OCI-LY3 (cell line): Measurements from ENCODE around the gene DCAF17.

Source experiments
- H2AFZ ChIP-seq: fragments of 200-600, 300-600 bp; shearing (Covaris generic); 2 replicates; pipeline ENCODE4 v1.6.0; 2014; ENCODE audit warnings: antibody characterized with exemption, low read depth, low read length
- H3K27ac ChIP-seq: fragments of 200-600, 300-600 bp; sonication (generic); 2 replicates; pipeline ENCODE4 v1.5.1; 2014; ENCODE audit warnings: mild to moderate bottlenecking, low read length, moderate library complexity, mixed read lengths
- H3K27me3 ChIP-seq: fragments of 200-600, 300-600 bp; sonication (generic); 2 replicates; pipeline ENCODE4 v1.6.1; 2014; ENCODE audit warnings: low read depth, low read length, mixed read lengths
- H3K36me3 ChIP-seq: fragments of 200-600, 300-600 bp; sonication (generic); replicated peaks from 2 replicates; pipeline ENCODE3; 2014; ENCODE audit warnings: low read depth, low read length, mixed read lengths
- H3K4me1 ChIP-seq: fragments of 300-600, 200-600 bp; sonication (generic); 2 replicates; pipeline ENCODE4 v1.6.1; 2014; ENCODE audit warnings: low read length, mixed read lengths
- H3K4me2 ChIP-seq: fragments of 200-600, 300-600 bp; sonication (generic); 2 replicates; pipeline ENCODE4 v1.6.1; 2014; ENCODE audit warnings: low read length, mixed read lengths
- H3K4me3 ChIP-seq: fragments of 300-600, 200-600 bp; sonication (generic); 2 replicates; pipeline ENCODE4 v1.5.1; 2014; ENCODE audit warnings: antibody characterized with exemption, mild to moderate bottlenecking, low read length, moderate library complexity
- H3K79me2 ChIP-seq: fragments of 300-600, 200-600 bp; shearing (Covaris generic); 2 replicates; pipeline ENCODE4 v1.6.1; 2014; ENCODE audit warnings: mild to moderate bottlenecking, low read length, mixed read lengths
- H3K9ac ChIP-seq: fragments of 300-600, 200-600 bp; shearing (Covaris generic); 2 replicates; pipeline ENCODE4 v1.6.0; 2014; ENCODE audit warnings: mild to moderate bottlenecking, low read length, moderate library complexity
- H3K9me3 ChIP-seq: fragments of 200-600, 300-600 bp; shearing (Covaris generic); 2 replicates; pipeline ENCODE4 v1.6.1; 2014; ENCODE audit warnings: low read length, mixed read lengths; ENCODE audit not compliant: insufficient read depth
- H4K20me1 ChIP-seq: fragments of 200-600, 300-600 bp; sonication (generic); 2 replicates; pipeline ENCODE4 v1.6.1; 2016; ENCODE audit warnings: low read length, mixed read lengths; ENCODE audit not compliant: insufficient read depth
- EZH2phosphoT487 ChIP-seq: fragments of 200-600 bp; shearing (Covaris generic); IDR thresholded peaks from 2 replicates; pipeline ENCODE4 v1.6.1; 2018; ENCODE audit warnings: antibody characterized with exemption, mixed run types, low read depth
- TF ChIP-seq, protein P1 (sequence below): fragments of 200-600, 300-600 bp; sonication (generic); IDR thresholded peaks from 2 replicates; pipeline ENCODE4 v1.5.1; 2014; ENCODE audit warnings: antibody characterized with exemption, low read length, low read depth

The DCAF17 gene

DNA sequence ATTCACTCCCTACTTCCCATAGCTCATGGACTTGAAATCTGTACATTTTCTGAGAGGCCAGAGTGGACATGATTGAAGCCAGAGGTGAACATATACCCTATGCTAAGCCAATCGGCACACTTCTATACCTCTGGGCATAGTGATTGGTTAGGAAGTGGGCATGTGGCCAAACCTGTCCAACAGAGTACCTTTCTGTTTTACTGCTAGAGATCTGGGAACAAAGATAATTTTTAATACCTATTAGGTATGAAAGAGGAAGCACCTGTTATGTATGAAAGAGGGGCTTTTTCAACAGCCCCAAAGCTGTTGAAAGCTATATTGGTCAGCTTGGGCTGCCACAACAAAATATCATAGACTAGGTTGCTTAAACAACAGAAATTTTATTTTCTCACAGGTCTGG, 28.0 kb upstream of the DCAF17 start:
- H3K4me2 ChIP-seq: peak overlapping the region; percentile 46
- TF ChIP-seq EZH2phosphoT487: no peak
- TF ChIP-seq, protein P1, sequence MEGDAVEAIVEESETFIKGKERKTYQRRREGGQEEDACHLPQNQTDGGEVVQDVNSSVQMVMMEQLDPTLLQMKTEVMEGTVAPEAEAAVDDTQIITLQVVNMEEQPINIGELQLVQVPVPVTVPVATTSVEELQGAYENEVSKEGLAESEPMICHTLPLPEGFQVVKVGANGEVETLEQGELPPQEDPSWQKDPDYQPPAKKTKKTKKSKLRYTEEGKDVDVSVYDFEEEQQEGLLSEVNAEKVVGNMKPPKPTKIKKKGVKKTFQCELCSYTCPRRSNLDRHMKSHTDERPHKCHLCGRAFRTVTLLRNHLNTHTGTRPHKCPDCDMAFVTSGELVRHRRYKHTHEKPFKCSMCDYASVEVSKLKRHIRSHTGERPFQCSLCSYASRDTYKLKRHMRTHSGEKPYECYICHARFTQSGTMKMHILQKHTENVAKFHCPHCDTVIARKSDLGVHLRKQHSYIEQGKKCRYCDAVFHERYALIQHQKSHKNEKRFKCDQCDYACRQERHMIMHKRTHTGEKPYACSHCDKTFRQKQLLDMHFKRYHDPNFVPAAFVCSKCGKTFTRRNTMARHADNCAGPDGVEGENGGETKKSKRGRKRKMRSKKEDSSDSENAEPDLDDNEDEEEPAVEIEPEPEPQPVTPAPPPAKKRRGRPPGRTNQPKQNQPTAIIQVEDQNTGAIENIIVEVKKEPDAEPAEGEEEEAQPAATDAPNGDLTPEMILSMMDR: no peak

GRCh38 chr2:171407030-171407675, 26.9 kb upstream of the DCAF17 start:
- Histone ChIP-seq H3K9ac (no peak overlapping the region), H4K20me1 (no peaks in the 10 kb centered on the region), H3K27ac (no peak overlapping the region), H3K4me2 (no peak overlapping the region), H2AFZ (no peak overlapping the region), H3K79me2 (no peaks in the 10 kb centered on the region), H3K36me3 (no peaks in the 10 kb centered on the region), H3K9me3 (no peaks in the 10 kb centered on the region), H3K4me3 (no peak overlapping the region), H3K27me3 (no peaks in the 10 kb centered on the region), H3K4me1 (peaks cover 22% of the 10 kb centered on the region)
- TF ChIP-seq, protein P1: no peak
- TF ChIP-seq EZH2phosphoT487: no peak

More for the DNA sequence above, 28.0 kb upstream of the DCAF17 start:
- Histone ChIP-seq H3K27me3 (no peaks in the 10 kb centered on the region), H3K9ac (no peak overlapping the region), H3K79me2 (no peaks in the 10 kb centered on the region), H3K4me3 (no peak overlapping the region; the same call in 1 of the 2 replicates), H4K20me1 (no peaks in the 10 kb centered on the region), H3K4me1 (peaks cover 22% of the 10 kb centered on the region), H3K36me3 (peaks cover 5% of the 10 kb centered on the region), H3K27ac (peak overlapping the region; percentile 2; the same call in 1 of the 2 replicates), H2AFZ (no peak overlapping the region; the same call in 1 of the 2 replicates), H3K9me3 (no peaks in the 10 kb centered on the region)

- TF ChIP-seq, protein P1: no peak
- no peak for TF ChIP-seq EZH2phosphoT487
- Histone ChIP-seq H3K4me1 (peaks cover 22% of the 10 kb centered on the region), H4K20me1 (no peaks in the 10 kb centered on the region)
Measured at GRCh38 chr2:171407676-171408044, 26.4 kb upstream of the DCAF17 start.

GRCh38 chr2:171409436-171409971, 24.5 kb upstream of the DCAF17 start:
- no peak overlapping the region for H3K4me2 ChIP-seq
- H3K4me1 ChIP-seq: peaks cover 22% of the 10 kb centered on the region
- no peaks in the 10 kb centered on the region for H3K27me3 ChIP-seq
- H3K79me2 ChIP-seq: no peaks in the 10 kb centered on the region
- H4K20me1 ChIP-seq: no peaks in the 10 kb centered on the region
- TF ChIP-seq, protein P1: no peak
- TF ChIP-seq EZH2phosphoT487: no peak
- no peaks in the 10 kb centered on the region for H3K36me3 ChIP-seq
- H3K4me3 ChIP-seq: no peak overlapping the region
- H3K9me3 ChIP-seq: no peaks in the 10 kb centered on the region
- no peak overlapping the region for H3K27ac ChIP-seq
- no peak overlapping the region for H3K9ac ChIP-seq
- H2AFZ ChIP-seq: no peak overlapping the region

More at GRCh38 chr2:171407676-171408044, 26.4 kb upstream of the DCAF17 start:
- Histone ChIP-seq H3K36me3 (no peaks in the 10 kb centered on the region), H3K27me3 (no peaks in the 10 kb centered on the region), H3K79me2 (no peaks in the 10 kb centered on the region), H3K9me3 (no peaks in the 10 kb centered on the region), H2AFZ (no peak overlapping the region), H3K27ac (no peak overlapping the region), H3K4me2 (no peak overlapping the region), H3K9ac (no peak overlapping the region), H3K4me3 (no peak overlapping the region)
